RCC 7860 (cell line): Measurements from ENCODE around the gene NUP62CL.
"Not testable (repeated sequence)": the region's sequence is repeated elsewhere in the genome, so short reads cannot be mapped to it uniquely, and the experiment has no call there.

Source experiments
- DNase-seq: peaks from one replicate; pipeline ENCODE4 v3.0.0-alpha.2; 2015; ENCODE audit warnings: low spot score
- FAIRE-seq: peaks from 2 replicates; lab custom pipeline; 2012; peaks lifted over from hg19 to GRCh38; lab: Jason Lieb, UNC

The NUP62CL gene

DNA sequence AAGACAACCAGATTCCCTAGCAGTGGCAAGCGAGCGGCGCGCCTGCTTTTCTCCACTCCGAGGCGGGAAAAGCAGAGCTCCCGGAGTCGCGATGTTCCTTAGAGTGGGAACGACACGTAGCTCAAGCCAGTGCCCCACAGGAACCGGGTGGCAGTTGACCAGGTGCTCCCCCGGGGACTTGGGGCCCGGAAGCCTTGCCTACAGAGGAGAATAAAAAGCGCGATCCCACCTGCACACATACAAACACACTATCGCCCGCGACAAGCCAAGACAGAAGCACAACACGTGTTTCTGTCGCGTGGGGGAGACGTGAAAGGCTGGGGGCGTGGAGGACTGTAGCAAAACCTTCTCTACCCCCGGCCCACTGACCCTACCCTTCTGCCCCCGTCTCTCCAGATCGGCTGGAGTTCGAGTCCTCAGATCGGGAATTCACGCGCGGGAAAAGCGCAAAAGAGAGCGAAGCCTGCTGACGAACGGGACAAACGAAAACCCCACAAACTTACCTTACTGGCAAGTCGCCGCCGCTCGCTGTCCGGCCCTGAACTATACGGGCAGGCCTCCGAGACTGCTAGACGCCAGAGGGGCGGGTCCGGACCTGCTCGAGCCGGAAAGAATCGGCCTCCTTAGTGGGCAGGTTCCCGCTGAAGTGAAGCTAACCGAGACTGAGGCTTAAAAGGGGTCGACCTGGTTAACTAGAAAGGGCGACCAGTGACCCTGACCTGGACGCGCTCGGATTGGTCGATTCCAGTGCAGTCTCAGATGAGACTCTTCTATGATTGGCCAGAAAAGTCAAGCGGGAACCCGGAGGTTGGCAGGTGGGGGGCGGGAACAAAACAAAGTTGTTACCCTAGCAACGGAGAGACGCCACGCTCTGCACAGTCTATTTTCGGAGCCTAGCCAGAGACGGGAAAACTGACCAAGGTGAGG is at the start of gene NUP62CL, which contains the start of gene DNAAF6:
Gene NUP62CL, minus strand, starts transcription at position 664 of the 927 bp plus-strand sequence. CDS start 31,287 bp downstream, outside the sequence.
Gene DNAAF6, plus strand, starts transcription at position 842 of the 927 bp plus-strand sequence. CDS start 6,265 bp downstream, outside the sequence.
- FAIRE-seq: peak; percentile 63

GRCh38 chrX:107228486-107228819 is 22.2 kb upstream of the NUP62CL start:
- DNase-seq (no peak), FAIRE-seq (no peak)

More for the DNA sequence above, at the start of gene NUP62CL, which contains the start of gene DNAAF6:
- peak; percentile 71 for DNase-seq

DNA sequence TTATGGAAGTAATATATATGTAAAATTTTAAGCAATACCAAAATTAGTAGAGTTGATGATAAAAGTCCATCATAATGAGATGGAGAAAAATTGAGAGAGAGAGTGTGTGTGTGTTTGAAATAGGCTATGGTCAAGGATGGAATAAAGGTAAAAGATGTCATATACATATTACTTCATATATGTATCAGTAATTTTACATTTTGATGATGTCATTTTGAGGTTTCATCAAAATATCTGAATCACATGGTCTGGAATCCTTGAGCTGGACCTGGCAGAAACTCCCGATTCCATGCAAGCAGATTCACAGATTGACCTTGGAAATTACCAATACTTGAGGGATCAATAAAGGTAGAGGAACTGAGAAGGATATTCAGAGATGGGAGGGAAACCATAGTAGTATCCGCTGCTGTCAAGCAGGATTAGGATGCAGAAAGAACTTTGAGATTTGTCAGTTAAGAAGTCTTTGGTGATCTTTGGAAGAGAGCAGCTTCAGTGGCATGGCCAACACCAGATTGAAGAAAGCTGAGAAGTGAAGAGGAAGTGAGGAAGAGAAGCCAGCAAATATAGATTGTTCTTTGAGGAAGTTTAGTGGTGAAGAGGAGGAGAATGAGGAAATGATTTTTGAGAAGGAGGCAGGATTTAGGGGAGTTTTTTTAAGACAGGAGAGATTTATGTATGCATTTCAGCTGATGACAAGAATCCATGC is 21.7 kb upstream of the NUP62CL start:
- DNase-seq (no peak), FAIRE-seq (no peak)

- FAIRE-seq (no peak), DNase-seq (no peak)
Observed at GRCh38 chrX:107226757-107227156, 20.5 kb upstream of the NUP62CL start.

DNA sequence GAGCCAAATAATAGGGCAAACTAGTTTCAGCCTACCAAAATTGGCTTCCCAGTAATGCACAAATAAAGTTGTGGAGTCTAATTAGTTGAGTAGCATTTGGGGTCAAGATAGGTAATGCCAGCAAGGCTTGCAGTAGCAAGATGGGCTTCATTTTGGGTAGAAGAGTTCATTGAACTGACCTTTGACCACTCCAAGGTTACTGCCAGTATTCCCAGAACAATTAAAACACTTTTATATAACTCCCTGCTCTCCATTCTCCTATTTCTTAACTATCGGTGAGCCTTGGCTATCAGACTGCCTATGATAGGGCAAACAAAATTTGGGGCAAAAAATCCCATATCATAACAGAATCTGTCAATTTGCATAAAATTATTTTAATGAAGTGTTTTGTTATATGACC is 7.2 kb upstream of the NUP62CL start:
- DNase-seq (no peak), FAIRE-seq (no peak)

DNA sequence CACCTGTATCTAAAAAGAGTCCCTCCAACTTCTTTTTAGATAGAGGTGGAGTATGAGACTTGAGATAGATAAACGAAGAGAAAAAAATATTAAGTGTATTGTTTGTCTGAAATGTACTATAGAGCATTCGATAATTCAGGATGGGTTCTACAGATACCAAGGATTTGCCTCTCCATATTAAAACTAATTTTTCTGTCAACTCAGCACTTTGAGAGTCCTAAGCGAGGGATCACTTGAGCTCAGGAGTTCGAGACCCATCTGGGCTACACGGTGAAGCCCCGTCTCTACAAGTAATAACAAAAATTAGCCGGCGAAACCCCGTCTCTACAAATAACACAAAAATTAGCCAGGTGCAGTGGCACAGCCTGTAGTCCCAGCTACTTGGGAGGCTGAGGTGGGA is 1.7 kb upstream of the NUP62CL start:
- DNase-seq: no peak
- FAIRE-seq: no peak

GRCh38 chrX:107207089-107207488 is 856 bp upstream of the NUP62CL start:
- DNase-seq (no peak), FAIRE-seq (no peak)

DNA sequence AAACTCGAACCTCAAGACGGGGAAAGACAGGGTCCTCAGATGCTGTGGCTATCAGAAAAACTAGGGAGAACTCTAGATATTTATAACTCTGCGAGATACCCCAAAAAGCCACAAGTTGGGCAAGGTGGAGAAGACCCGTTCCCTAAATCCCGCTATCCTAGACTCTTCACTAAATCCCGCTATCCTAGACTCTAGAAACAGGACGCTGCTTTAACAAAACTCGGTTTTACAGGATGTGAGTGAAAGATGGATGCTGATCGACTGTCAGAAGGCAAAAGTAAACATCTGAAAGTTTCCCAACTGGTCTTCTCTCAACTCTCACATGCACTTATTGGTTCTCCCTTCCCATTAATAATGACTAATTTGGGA is 448 bp upstream of the NUP62CL start:
- FAIRE-seq: no peak
- no peak for DNase-seq

- DNase-seq: peak; percentile 7
- no peak for FAIRE-seq
Observed at GRCh38 chrX:107204068-107204605, 2.1 kb downstream of the NUP62CL start.

DNA sequence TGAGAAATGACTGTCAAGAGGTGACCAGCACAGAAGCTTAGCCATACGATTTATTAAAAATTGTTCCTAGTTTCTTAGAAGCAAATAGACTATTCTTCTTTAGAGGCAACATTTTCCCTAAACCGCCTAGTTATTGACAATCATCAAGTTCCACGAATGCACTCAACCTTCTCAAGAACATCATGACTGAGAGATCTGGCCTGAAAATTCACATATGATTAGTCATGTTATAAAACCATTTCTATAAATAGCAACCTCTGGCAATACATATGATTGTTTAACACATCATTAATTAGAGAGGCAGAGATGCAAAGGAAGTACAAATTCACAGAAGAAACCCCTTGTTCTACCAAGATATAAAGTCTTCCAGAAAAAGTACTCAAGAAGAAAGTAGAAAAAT is 6.7 kb downstream of the NUP62CL start:
- DNase-seq (peak; percentile 29), FAIRE-seq (peak; percentile 53)

- FAIRE-seq, DNase-seq: not testable (repeated sequence)
Observed at GRCh38 chrX:107198074-107198473, 8.2 kb downstream of the NUP62CL start.

GRCh38 chrX:107197319-107197718 is 8.9 kb downstream of the NUP62CL start:
- DNase-seq: no peak
- FAIRE-seq: no peak

DNA sequence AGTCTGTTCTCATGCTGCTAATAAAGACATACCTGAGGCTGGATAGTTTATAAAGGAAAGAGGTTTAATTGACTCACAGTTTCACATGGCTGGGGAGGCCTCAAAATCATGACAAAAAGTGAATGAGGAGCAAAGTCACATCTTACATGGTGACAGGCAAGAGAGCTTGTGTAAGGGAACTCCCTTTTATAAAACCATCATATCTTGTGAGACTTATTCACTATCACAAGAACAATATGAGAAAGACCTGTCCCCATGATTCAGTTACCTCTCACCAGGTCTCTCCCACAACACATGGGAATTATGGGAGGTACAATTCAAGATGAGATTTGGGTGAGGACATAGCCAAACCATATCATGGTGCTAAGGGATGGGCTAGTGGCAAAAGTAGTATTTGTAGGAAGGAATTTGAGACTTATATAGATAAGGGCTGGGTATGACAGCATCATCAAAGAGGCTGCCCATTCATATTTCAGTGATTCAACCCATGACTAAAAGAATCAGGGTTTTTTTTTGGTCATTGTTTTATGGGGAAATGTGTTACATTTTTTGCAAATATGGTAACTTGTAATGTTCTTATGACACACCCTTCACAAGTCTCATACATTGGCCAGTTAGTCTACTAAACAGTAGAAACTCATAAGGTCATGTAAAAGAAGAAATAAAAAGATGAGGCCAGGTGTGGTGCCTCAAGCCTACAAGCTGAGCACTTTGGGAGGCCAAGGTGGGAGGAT is 34.7 kb downstream of the NUP62CL start:
- no peak for DNase-seq
- no peak for FAIRE-seq

GRCh38 chrX:107168712-107169111 is 37.5 kb downstream of the NUP62CL start:
- FAIRE-seq: no peak

DNA sequence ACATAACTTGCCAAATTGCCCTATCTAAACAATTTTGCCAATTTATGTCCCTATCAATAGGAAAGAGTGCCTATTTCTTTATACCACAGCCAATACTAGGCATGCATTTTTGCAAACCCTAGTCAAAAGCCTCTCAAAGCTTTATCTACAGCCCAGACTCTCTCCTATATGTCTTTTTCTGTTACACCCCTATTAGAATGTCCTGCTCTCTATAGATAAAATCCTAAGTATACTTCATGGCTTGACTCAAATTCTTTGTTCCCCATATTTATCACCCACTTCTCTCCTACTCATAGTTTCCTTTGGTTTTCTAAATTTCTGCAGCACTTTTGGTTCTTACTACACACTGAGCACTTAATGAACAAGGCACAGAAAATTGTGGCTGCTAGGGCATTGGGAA is 38.0 kb downstream of the NUP62CL start:
- DNase-seq (no peak), FAIRE-seq (no peak)

More at GRCh38 chrX:107168712-107169111, 37.5 kb downstream of the NUP62CL start:
- no peak for DNase-seq

GRCh38 chrX:107167163-107167921 is 38.9 kb downstream of the NUP62CL start:
- no peak for DNase-seq
- no peak for FAIRE-seq

GRCh38 chrX:107157618-107158017 is 48.6 kb downstream of the NUP62CL start:
- DNase-seq, FAIRE-seq: not testable (repeated sequence)

DNA sequence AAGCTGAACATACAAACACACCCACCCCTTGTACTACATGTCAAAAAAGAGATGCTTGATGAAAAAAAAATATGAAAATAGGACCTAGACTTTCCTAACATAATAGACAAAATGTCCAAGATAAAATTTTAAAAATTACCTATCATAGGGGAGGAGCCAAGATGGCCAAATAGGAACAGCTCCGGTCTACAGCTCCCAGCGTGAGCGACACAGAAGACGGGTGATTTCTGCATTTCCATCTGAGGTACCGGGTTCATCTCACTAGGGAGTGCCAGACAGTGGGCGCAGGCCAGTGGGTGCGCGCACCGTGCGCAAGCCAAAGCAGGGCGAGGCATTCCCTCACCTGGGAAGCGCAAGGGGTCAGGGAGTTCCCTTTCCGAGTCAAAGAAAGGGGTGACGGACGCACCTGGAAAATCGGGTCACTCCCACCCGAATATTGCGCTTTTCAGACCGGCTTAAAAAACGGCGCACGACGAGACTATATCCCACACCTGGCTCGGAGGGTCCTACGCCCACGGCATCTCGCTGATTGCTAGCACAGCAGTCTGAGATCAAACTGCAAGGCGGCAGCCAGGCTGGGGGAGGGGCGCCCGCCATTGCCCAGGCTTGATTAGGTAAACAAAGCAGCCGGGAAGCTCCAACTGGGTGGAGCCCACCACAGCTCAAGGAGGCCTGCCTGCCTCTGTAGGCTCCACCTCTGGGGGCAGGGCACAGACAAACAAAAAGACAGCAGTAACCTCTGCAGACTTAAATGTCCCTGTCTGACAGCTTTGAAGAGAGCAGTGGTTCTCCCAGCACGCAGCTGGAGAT is 50.4 kb downstream of the NUP62CL start:
- not testable (repeated sequence) for FAIRE-seq, DNase-seq
